ENCODE measurements around the gene PLCD3. TPM values are rescaled to one million over a fixed set of nuclear protein-coding genes. Genes with fewer than 3 reads are reported as not detected.

PLCD3 gene
- total and polyA plus RNA-seq, 9 of the 15 experiments (the other 6 are each of a cell fraction or from before 2014, with no cell fraction given): 0.20 to 22.6 (median 7.5) TPM

GRCh38 chr17:45143767-45144198 lies 11.5 kb upstream of the PLCD3 start (continued):
- TF ChIP-seq SMAD4 (CRISPR knock-in tag; conservative IDR thresholded peaks at IDR 0.05): 0 out of 2 replicates have a peak, but pooled peaks have one; percentile 15
- peak; percentile 59; the same call in 1 of the 2 replicates for TF ChIP-seq ZNF444 (CRISPR knock-in tag; IDR thresholded peaks at IDR 0.05)
- peak; percentile 93 for TF ChIP-seq EGR1 (conservative IDR thresholded peaks at IDR 0.05)
- TF ChIP-seq MAZ (CRISPR knock-in tag; conservative IDR thresholded peaks at IDR 0.05 in 1 of 2, IDR thresholded peaks at IDR 0.05 in 1 of 2): peak in 1 of 2 experiments; percentile 26; a peak in 1 of 4 replicates
- no peak for TF ChIP-seq ADNP (tag; IDR thresholded peaks at IDR 0.05)
- TF ChIP-seq ZNF695 (CRISPR knock-in tag; IDR thresholded peaks at IDR 0.05): no peak
- TF ChIP-seq ELF2 (CRISPR knock-in tag; IDR thresholded peaks at IDR 0.05): no peak
- TF ChIP-seq ZFP36 (IDR thresholded peaks at IDR 0.05; ENCODE audit: low read depth, low read length, partially characterized antibody): no peak
- no peak for TF ChIP-seq RFX7 (CRISPR knock-in tag; IDR thresholded peaks at IDR 0.05)
- no peak for TF ChIP-seq DLX4 (CRISPR knock-in tag; IDR thresholded peaks at IDR 0.05)
- no peak for TF ChIP-seq ARNT (IDR thresholded peaks at IDR 0.05)
- TF ChIP-seq OTX1 (CRISPR knock-in tag; IDR thresholded peaks at IDR 0.05): no peak
- TF ChIP-seq, protein P1, sequence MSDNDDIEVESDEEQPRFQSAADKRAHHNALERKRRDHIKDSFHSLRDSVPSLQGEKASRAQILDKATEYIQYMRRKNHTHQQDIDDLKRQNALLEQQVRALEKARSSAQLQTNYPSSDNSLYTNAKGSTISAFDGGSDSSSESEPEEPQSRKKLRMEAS (CRISPR knock-in tag; IDR thresholded peaks at IDR 0.05): no peak
- TF ChIP-seq, protein P2, sequence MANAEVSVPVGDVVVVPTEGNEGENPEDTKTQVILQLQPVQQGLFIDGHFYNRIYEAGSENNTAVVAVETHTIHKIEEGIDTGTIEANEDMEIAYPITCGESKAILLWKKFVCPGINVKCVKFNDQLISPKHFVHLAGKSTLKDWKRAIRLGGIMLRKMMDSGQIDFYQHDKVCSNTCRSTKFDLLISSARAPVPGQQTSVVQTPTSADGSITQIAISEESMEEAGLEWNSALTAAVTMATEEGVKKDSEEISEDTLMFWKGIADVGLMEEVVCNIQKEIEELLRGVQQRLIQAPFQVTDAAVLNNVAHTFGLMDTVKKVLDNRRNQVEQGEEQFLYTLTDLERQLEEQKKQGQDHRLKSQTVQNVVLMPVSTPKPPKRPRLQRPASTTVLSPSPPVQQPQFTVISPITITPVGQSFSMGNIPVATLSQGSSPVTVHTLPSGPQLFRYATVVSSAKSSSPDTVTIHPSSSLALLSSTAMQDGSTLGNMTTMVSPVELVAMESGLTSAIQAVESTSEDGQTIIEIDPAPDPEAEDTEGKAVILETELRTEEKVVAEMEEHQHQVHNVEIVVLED (CRISPR knock-in tag; IDR thresholded peaks at IDR 0.05): no peak
- no peak for TF ChIP-seq CREB3 (tag; conservative IDR thresholded peaks at IDR 0.05; ENCODE audit: low read depth)
- TF ChIP-seq ZNF431 (CRISPR knock-in tag; IDR thresholded peaks at IDR 0.05): no peak
- peak in 1 of 2 experiments; percentile 82 for TF ChIP-seq AFF1 (IDR thresholded peaks at IDR 0.05; ENCODE audit: low read depth in 1 of 2, partially characterized antibody in 2 of 2)
- TF ChIP-seq CHD1 (IDR thresholded peaks at IDR 0.05; ENCODE audit: low read length): no peak
- no peak for TF ChIP-seq ZNF311 (CRISPR knock-in tag; IDR thresholded peaks at IDR 0.05)

Measured in K562 (cell line).